Islet of Langerhans (tissue), 1 donor: Measurements from ENCODE around the gene CFAP107.
"Not testable (repeated sequence)": the region's sequence is repeated elsewhere in the genome, so short reads cannot be mapped to it uniquely, and the experiment has no call there.

Source experiments
- FAIRE-seq: peaks from one replicate; lab custom pipeline; 2011; peaks lifted over from hg19 to GRCh38; lab: Jason Lieb, UNC

The CFAP107 gene

GRCh38 chr1:12781488-12781887, 35.5 kb downstream of the CFAP107 start:
- FAIRE-seq: not testable (repeated sequence)

DNA sequence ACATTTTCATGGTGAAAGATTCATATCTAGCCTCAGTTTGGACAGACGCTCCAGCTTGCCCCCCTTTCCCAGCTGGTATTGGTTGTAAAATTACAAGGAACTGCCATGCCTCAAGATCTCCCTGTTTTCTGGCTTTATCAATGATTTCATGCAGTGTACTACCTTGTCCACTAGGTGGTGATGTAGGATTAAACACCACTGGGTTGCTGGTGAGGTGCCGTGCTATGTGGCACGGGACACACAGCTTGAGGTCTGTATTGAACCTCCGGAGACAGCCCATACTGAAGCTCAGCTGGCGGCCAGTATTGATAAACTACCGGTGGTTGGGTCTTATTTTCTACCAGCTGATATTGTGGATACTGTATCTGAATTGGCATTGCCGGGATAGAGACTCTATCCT, 37.8 kb downstream of the CFAP107 start:
- not testable (repeated sequence) for FAIRE-seq

- FAIRE-seq: not testable (repeated sequence)
These were observed 38.7 kb downstream of the CFAP107 start for GRCh38 chr1:12784729-12785128.

- FAIRE-seq: not testable (repeated sequence)
These were observed 45.1 kb downstream of the CFAP107 start, which contains the start of gene PRAMEF1 for GRCh38 chr1:12791097-12791496. PRAMEF1 (plus strand) TSS chr1:12791397; CDS start chr1:12793228, 1,831 bp downstream.

DNA sequence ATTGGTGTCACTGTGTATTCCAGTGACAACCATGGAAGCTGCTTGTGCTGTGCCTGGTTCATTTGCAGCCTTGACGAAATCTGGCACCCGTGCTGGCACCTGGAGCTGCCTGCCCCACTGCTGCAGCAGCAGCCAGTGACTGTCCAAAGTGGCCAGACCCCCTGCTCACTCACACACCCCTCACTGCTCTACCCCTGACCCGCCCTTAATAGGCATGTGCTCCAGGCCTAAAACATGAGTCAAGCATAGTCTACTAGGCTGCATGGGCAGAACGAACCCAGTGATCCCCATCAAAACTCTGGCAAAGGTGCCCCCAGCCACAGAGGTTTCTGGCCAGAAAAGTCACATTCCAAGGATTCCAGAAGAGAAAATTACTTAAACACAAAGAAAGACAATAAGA, 52.9 kb downstream of the CFAP107 start:
- no peak for FAIRE-seq

DNA sequence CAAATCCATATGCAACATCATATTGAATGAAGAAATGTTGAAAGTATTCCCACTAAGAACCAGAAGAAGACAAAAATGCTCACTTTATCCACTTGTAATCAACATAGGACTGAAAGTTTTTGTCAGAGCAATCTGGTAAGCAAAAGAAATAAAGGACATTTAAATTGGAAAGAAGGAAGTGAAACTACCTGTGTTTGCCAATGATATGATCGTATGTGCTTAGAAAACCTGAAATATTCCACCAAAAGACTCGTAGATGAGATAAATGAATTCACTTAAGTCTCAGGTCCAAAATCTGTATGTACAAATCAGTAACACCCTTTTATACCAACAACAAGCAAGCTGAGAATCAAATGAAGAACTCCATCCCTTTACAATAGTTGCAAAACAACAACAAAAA, 53.7 kb downstream of the CFAP107 start:
- no peak for FAIRE-seq

DNA sequence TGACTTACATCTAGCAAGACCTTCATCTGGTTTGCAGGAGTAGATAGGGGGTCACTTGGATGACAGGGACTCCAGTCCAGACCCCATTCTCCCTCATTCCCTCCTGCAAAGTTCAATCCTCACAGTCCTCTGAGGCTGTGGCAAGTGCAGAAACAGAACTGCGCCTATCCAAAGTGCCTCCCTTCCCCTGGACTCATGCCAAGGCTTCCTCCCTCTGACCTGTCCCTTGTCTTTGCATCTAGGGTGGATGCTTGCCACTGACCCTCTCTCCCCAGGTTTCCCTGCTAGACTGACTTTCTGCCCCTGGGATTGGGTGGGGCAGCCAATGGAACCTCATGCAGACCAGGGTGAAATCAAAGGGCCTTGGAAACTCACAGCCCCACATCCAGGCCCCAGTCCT, 63.9 kb downstream of the CFAP107 start:
- FAIRE-seq: no peak

- FAIRE-seq: no peak
These were observed 64.8 kb downstream of the CFAP107 start for GRCh38 chr1:12810691-12811408.

DNA sequence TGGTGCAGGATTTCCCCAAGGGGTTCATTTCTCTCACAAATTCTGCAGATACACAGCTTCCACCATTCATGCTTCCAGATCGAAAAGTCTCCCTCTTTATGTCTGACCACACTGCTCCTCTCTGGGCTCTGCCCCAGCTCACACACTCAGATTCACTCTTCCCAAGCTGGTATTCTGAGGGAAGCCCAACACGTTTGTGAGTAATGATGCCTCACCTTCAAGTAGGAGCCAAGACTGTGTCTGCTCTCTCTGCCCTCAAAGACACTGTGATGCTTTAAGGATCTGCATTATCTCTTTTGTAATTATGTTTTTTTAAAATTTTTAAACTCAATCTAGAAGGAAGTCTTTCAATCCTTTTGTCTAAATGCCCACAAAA, 65.4 kb downstream of the CFAP107 start:
- no peak for FAIRE-seq
